ENCODE data around the gene ZEB2.
A peak's percentile ranks its signal among the peaks of the same experiment; 100 is the strongest.

The ZEB2 gene

DNA sequence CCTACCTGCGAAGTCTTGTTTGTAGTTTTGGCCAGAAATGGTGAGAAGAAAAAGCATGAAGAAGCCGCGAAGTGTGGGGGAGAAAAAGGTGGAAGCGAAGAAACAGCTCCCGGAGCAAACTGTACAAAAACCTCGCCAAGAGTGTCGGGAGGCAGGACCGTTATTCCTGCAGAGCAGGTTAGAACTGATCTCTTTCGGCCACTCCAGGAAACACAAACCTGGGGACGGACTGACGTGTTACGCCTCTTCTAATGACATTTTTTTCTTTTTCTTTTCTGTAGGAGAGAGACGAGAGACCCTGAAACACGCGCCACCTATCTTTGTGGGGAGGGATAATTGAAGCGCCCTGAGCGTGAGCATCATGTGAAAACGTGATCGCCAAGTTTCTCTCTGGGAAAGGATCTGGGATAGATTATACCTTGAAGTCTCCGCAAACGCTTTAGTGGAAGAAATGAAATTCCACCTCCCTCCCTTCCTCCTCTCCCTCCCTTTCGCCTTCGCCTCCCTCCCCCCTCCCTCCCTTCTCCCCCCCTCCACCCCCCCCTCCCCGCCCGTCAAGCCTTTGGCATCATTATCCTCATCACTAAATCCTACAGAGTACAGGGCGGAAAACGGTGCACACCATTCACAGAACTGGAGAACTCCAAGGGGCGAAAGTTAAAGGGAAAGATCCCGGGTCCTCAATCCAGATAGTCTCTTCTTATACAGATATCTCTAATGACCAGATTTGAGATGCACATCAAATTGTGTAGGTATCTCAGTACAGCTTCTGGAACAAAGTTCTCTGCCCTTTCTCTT lies at the start of gene ZEB2:
Gene ZEB2, minus strand, starts transcription at position 186 of the 798 bp plus-strand sequence. CDS start 2,769 bp downstream, outside the sequence.
- DNase-seq: no peak

DNA sequence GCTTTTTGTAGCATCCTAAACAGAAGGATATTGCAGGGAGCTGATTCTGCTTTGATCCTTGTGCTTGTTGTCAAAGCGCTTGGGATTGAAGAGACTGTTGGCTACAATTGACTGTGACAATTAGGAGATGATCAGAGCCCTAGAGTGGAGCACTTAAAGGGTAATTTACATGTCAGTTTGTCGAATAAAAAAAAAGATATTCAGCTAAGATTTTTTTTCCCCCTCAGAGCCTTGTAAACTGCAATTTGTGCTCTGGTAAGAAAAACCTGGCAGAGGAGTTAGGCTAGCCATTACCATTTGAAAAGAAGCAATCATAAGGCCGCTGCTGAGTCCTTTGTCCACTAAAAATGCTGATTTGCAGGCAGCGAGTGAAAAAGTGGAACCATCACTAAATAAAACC lies 47.8 kb upstream of the ZEB2 start:
- DNase-seq: peak; percentile 81

GRCh38 chr2:144566448-144566847 lies 46.5 kb upstream of the ZEB2 start:
- no peak for DNase-seq

DNA sequence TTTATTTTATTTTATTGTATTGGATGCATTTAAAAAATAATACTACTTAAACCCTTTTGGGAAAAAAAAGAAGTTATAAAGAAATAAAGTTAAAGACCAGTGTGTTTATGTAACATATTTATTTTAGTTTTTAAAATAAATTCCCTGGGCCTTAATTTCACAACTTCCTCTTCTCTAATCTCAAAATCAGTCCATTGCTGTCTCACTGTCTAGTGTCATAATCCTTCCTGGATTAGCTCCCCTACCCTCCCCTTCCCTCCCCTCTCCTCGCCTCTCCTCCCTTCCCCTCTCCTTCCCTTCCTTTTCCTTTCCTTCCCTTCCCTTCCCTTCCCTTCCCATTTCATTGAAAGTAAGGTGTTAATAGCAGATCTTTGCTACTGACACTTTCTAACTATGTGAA lies 40.3 kb upstream of the ZEB2 start:
- no peak for DNase-seq

DNA sequence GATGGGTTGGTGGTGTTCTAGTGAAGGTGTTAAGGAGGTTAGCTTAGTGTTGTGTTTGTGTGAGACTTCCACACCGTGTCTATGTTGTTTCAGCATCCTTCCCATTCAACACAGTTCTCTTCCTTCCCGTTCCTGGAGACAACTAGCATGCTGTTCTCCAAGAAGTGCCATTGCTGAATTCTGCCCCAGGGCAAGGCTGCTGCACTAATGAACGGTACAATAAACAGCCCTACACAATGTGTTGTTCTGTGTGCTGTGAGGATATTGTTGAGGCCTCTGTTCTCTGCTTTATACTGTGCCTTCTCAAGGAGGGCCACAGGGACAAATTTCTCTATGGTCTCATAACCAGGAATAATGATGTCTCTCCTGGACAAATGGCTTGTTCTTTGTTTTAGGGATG lies 39.8 kb upstream of the ZEB2 start:
- DNase-seq: no peak

DNA sequence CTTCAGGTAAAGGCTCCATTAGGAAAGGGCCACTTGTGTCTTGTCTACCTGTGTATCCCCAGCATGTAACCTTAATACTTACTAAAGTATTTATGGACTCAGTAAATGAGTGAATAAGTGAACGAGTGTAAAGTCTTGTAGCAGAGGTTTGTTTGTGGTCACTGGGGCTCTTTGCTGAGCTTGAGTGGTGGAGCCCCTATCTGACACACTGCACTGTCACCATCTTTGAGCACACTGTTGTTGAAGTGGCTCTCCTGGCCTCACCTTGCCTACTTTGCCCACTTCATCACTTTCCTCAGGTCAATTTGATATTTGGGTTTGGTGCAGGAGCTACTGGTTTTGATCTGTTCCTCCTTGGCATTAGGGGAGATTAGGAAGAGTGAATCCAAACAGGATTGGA lies 39.3 kb upstream of the ZEB2 start:
- DNase-seq: no peak

GRCh38 chr2:144554492-144555210 lies 34.7 kb upstream of the ZEB2 start:
- DNase-seq: no peak

DNA sequence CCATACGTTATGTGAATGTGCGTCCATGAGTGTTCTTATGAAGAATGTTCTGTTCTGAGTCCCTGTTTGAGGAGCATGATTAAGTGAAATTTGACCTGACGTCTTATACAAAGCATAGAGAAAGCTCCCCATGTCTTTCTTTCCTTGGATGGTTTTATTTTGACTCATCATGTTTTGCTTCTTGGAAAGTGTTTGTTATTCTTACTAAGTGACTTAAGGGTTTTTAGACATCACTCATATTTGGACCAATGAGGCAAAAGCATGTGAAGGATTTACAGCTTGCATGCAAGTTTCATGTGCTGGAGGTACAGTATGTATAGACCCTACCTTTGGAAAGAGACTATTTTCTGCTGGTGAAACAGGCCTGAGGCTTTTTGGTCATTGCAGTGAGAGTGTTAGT lies 33.5 kb upstream of the ZEB2 start:
- DNase-seq: no peak

GRCh38 chr2:144552821-144553220 lies 32.9 kb upstream of the ZEB2 start:
- DNase-seq: no peak

- no peak for DNase-seq
Observed at GRCh38 chr2:144550911-144551310, 31.0 kb upstream of the ZEB2 start.

DNA sequence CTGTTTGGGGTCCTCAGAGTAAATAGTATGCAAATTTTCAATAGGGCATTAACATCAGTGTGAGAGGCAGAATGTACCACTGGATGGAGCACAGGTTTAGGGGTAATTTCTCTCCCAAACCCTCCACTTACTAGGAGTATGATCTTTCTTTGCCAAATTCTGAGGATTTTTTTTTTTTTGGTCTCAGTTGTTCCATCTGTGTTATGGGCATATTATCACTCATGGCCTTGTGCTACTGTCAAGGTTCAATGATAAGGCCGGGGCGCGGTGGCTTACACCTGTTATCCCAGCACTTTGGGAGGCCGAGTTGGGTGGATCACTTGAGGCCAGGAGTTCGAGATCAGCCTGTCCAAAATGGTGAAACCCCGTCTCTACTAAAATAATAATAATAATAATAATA lies 30.2 kb upstream of the ZEB2 start:
- no peak for DNase-seq

DNA sequence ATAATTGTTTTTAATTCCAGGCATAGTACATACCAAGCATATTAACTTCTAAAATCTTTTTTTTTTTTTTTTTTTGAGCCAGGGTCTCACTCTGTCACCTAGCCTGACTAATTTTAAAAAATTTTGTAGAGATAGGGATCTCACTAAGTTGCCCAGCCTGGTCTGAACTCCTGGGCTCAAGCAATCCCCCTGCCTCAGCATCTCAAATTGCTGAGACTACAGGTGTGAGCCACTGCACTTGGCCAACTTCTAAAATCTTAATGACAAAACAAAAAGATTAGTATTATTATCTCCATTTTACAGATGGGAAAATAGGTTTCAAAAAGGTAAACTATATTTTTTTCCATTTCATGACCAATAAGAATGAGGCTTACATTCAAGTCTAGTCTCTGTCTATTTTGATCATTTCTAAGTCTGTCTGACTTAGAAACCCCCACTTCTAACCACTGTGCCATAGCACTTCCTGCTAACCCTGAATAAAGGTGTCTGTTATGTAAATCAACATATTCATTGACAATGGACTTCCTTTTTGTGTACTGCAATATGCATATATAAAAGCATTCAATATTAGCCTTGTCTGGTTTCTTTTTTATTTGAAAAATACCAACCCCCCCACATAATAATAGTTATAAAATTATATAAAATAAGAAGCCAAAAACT lies 28.7 kb upstream of the ZEB2 start:
- no peak for DNase-seq

GRCh38 chr2:144548088-144548487 lies 28.2 kb upstream of the ZEB2 start:
- no peak for DNase-seq

GRCh38 chr2:144547494-144547893 lies 27.6 kb upstream of the ZEB2 start:
- no peak for DNase-seq

DNA sequence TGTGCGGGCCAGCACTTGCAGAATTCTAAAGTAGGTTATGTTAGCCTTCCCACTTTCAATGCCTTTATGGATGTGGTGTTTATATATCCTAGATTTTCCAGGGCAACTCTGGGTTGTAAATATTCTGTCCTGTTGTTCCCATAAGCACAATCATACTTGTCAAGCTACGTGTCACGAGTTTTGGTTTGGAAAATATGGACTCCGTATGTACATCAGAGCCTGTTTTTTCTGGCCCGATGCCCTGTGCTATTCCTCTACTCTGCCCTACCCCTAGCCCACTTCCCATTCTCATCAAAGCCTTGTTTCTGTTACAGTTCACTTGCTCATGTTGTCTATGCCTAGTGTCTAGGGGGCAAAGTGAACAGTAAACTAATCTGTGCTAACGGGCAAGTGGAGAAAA lies 27.0 kb upstream of the ZEB2 start:
- DNase-seq: no peak

- DNase-seq: no peak
Observed at GRCh38 chr2:144545787-144546186, 25.9 kb upstream of the ZEB2 start.

DNA sequence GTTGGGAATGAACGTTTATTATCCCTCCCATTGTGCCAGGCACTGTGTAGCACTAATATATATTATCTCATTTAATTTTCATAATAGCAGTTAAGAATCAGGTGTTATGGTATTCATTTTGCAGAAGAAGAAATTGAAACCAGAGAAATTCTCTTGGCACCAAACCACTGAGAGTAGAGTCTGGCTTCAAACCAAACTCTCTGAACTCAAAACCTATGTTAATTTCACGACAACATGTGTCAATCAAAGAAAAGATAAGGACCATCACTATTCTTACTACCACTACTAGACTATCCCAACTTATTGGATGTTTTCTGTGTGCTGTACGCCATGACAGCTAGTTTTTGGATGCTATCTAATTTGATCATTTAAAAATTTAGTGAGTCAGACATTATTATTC lies 24.1 kb upstream of the ZEB2 start:
- DNase-seq: no peak

- no peak for DNase-seq
Observed at GRCh38 chr2:144541396-144541795, 21.5 kb upstream of the ZEB2 start.

- no peak for DNase-seq
Observed at GRCh38 chr2:144539289-144539782, 19.4 kb upstream of the ZEB2 start.

DNA sequence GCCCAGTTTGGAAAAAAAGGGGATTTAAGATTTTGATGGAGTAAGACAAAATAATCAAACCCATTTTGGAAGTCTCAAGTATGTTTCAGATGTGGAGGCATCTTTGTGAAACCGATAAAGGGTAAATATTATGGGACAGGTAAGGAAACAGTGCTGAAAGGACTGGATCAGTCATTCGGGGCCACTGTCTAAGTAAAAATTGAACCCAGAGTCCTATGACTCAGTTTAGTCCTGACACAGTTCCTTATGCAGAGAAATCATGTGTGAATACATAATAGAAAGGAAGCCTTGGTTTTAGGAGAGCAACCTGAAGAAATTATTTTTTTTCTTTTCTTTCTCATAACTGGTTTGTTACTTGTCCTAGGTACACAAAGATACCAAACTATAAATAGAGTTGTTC lies 15.4 kb upstream of the ZEB2 start:
- no peak for DNase-seq

- no peak for DNase-seq
Observed at GRCh38 chr2:144533221-144533620, 13.3 kb upstream of the ZEB2 start.

DNA sequence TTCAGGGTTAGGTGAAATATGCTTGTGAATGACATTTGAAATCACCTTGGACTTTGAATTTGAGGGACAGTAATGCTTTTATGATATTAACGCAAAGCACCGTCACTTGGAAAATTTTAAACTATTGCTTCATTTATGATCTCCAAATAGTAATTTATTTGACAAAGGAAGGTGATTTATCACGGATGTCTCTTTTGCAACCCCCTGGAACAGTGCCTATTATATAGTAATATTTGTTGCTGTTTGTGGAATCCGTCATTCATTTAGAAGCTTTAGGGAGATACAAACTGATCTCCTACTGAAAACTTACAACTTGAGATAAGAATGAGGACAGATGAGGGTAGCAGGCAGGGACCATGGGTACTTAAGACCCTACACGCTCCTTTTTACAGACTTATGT lies 10.7 kb upstream of the ZEB2 start:
- no peak for DNase-seq

DNA sequence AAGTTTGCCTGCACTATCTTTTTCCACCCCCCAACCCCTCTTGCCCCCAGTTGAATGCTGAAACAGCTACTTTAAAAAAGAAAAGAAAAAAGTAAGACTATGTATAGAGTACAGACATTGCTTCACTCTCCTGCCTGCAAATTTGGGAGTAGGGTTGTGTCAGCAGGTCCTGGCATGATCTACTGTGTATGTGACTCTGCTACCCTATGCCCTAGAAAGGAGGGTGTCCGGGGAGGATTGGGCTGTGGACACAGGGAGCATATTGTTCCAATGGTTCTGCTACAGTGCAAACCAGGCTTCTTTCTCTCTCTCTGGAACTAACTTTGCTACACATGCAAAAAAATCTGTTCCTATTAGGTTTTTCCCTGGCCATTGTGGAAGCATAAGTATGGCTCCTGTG lies 9.9 kb upstream of the ZEB2 start:
- DNase-seq: no peak

GRCh38 chr2:144528108-144528507 lies 8.2 kb upstream of the ZEB2 start:
- no peak for DNase-seq
